Pons (tissue), 1 donor: Measurements from ENCODE around the gene MAN2A1.
A peak's percentile ranks its signal among the peaks of the same experiment; 100 is the strongest.

Experiments used
- DNase-seq: peaks from one replicate; pipeline ENCODE4 v3.0.0-alpha.2; 2016; ENCODE audit warnings: low spot score

Gene MAN2A1

GRCh38 chr5:109706095-109706494 lies 16.4 kb downstream of the MAN2A1 start:
- DNase-seq = no peak

GRCh38 chr5:109707531-109707930 lies 17.8 kb downstream of the MAN2A1 start:
- no peak for DNase-seq

- no peak for DNase-seq
Measured at GRCh38 chr5:109708813-109709212, 19.1 kb downstream of the MAN2A1 start.

- no peak for DNase-seq
Measured at GRCh38 chr5:109709225-109709624, 19.5 kb downstream of the MAN2A1 start.

GRCh38 chr5:109711673-109712072 lies 21.9 kb downstream of the MAN2A1 start:
- DNase-seq = no peak

- no peak for DNase-seq
Measured at GRCh38 chr5:109713453-109713852, 23.7 kb downstream of the MAN2A1 start.

DNA sequence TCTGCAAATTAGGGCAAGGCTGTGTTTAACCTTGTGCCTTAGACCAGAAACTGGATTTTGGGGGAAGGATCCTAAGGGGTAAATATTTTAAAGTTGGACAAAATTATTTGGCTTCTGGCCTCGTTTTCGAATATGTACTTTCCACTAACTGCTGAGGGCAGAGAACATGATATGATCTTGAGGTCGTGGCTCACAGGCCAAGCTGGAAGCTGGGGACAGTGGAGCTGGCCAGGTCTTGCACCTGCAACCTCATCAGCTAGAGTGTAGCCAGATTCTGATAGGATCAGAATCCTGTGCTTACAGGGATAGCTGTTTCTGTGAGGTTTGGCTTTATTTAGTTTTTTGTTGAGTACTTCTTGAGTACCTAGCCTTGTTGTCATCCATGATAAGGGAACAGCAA lies 24.9 kb downstream of the MAN2A1 start:
- DNase-seq = no peak

GRCh38 chr5:109718216-109718615 lies 28.5 kb downstream of the MAN2A1 start:
- DNase-seq = no peak

GRCh38 chr5:109718632-109719031 lies 28.9 kb downstream of the MAN2A1 start:
- DNase-seq = no peak

DNA sequence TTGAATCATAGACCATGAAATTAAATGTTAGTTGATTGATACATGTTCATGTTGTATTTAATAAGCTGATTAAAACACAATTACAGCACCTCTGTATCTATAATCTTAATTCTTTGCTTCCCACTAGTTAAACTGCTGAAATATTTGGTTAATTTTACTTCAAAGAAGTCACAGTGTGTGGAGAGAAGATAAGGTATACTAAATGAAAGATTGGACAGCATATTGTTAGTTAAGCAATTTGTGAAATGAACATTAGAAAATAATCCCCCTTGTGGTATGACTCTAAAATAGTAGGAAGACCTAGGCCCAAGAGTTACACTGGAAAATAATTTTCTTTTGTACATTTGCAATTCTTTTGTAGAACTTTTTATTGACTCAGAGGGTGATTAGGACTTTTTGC lies 30.3 kb downstream of the MAN2A1 start:
- DNase-seq = no peak

DNA sequence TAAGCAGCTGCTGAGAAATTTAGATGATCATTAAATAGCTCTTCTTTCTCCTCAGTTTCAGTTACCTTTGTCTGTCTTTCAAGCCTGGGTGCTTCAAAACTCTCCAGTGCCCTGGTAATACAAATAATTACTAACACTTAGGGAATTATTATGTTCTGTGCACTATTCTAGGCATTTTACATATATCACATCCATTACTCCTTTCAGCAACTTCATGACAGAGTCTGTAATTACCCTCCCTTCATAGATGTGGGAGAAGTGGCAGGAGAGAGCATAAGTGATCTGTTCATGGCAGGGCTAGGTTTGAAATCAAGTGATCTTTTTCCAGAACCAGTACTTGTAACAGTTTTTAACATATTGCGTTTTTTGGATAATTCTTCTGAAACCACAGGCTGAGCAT lies 32.0 kb downstream of the MAN2A1 start:
- no peak for DNase-seq

DNA sequence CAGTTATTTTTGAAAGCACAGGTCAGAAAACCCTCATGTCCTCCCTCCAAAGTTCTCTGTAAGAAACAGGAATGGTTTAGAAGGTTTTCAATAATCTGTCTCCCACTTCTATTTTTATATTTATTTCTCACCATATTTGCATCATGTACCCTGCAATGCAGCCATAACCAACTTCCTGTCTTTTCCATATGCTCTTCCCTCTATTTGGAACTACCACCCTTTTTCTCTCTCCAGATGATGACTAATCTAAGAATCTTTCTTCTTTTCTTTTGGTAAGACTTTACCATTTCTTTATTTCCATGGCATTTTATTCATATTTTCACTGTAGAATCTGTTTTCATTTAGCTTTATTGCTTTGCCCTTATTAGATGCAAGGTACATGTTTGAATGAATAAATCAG lies 33.9 kb downstream of the MAN2A1 start:
- DNase-seq = no peak

- no peak for DNase-seq
Measured at GRCh38 chr5:109725135-109725534, 35.4 kb downstream of the MAN2A1 start.

DNA sequence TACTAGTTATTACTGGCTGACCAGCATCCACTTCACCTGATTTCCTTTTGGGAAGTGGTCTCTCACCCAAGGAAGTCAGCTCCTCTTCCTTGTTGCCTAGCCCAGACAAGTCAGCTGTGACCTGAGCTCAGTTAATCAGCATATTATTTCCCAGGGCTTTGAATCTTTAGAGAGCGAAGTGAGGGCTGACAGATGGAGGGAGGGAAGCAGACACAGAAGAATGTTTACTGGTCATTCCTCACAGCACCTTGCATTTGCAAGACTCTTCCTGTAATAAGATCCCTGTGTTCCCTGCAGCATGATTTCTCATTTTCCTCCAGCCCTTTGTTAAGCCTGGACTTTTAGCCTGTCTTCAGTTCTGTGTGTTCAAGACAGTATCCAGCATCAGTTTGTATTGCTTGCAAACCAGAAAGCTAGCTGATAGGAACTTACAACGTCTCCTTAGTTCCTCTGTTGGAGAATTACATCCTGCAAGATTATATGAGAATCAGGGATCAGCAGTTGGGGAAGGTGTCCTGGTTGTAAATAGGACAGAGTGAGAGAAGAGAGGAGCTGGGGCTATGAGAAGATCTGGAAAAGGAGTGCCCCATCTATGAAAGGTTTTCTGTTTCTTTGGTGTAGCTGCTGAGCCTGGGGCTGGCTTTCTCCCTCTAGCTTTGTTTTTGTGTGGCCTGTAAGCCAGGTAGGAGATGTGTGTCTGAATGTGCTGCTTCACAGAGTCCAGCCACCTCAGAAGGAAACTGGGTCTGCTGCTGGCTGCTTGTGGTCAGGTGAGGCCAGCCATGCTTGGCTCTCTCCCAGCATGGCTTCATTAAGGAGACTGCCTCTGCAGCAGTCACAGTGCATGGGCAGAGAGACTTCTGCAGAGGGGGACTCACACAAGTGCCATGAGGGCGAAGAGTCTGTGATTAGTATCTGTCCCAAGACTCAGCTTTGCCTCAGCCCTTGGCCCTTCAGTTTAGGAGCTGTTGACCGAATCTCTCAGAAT lies 50.3 kb downstream of the MAN2A1 start:
- no peak for DNase-seq

DNA sequence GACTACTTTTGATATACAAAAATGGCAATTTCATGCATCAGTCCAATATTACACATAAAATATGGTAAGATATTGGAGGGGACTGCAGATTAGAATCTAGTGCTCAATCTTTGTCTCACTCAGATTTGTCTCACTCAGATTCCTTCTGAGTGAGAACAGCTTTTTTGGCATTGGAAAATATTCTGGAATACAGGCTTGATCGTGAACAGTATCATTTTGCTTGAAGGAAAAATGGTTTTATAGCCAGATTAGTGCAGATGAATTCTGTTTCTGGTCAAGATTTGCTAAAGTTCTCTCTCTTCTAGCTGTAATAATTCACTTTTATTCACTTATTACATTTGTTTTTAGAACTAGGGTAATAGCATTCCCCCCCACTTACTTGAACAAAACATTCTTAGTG lies 51.2 kb downstream of the MAN2A1 start:
- no peak for DNase-seq

DNA sequence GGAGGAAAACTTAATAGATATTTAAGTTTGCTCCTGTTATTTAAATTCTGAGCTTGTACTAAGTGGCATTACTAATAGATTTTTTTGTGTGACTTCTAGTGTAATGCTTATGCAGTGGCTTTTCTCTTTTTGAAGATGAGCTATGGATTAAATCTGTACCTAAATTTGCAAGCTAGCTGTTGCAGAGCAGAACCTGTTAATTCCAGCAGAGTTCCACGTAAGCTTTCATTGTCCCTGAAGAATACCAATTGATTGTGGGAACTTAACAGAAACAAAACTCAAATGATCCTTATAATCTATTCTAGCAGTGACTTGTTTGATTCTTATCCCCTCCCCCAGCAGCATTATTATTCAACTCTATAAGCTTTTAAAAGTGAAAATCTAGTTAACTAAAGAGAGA lies 51.7 kb downstream of the MAN2A1 start:
- DNase-seq = no peak

GRCh38 chr5:109743041-109743531 lies 53.4 kb downstream of the MAN2A1 start:
- peak; percentile 55 for DNase-seq

GRCh38 chr5:109743770-109744212 lies 54.1 kb downstream of the MAN2A1 start:
- DNase-seq = peak; percentile 51

- no peak for DNase-seq
Measured at GRCh38 chr5:109744261-109744660, 54.5 kb downstream of the MAN2A1 start.

DNA sequence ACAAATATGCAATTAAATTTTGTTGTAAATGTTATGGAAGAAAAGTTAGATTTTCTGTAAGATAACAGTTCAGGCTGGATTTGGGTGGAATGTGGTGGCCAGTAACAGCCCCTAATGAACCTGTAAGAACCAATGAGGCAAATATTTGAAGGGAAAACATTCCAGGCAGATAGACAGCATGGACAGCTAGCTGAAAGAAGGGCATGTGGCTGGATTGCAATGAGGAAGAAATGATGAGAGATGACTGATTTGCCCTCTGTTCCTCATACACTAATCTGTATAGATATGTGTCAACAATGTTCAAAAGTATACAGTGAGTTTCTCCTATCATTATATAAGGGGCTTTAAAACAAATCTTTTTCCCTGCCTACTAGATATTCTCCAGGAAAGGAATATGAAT lies 58.8 kb downstream of the MAN2A1 start:
- DNase-seq = no peak

GRCh38 chr5:109750463-109750862 lies 60.7 kb downstream of the MAN2A1 start:
- DNase-seq = no peak

DNA sequence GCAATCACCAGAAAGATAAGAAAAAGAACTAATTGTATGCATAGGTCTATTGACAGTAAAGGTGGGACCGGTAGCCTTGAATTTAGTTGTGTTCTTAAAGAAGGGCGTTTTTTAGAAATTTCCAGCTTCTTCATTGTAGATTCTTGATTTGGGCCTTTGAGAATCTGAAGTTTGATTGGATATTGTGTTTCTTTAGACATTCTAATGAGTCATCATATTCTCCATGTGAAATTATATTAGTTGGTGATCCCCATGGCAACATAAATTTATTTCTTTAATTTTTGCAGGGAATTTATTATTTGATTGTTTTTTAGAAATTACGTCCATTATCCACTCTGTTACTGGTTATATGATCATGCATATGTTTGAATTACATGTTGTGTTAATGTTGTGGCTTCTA lies 63.6 kb downstream of the MAN2A1 start:
- DNase-seq = no peak

GRCh38 chr5:109754319-109754718 lies 64.6 kb downstream of the MAN2A1 start:
- no peak for DNase-seq

- no peak for DNase-seq
Measured at GRCh38 chr5:109755761-109756160, 66.0 kb downstream of the MAN2A1 start.
